HepG2 (cell line): ENCODE measurements around the gene SLC25A25. TPM values are rescaled to one million over a fixed set of nuclear protein-coding genes. Genes with fewer than 3 reads are reported as not detected.

Source experiments
- ARID2 ChIP-seq: sonication (generic); formaldehyde crosslinking; IDR thresholded peaks from 2 replicates; pipeline ENCODE4 v1.8.1; 2022; ENCODE audit warnings: mild to moderate bottlenecking, missing genetic modification reagents, borderline replicate concordance
- CC2D1A ChIP-seq: sonication (generic); formaldehyde crosslinking; IDR thresholded peaks from 2 replicates; pipeline ENCODE4 v1.8.1; 2023; ENCODE audit warnings: mild to moderate bottlenecking, missing genetic modification reagents
- ETV6 ChIP-seq: sonication (generic); formaldehyde crosslinking; conservative IDR thresholded peaks from 2 replicates; pipeline ENCODE4 v1.4.0; 2020; ENCODE audit warnings: missing genetic modification reagents
- SRSF4 ChIP-seq: fragments of 200-400 bp; formaldehyde crosslinking; IDR thresholded peaks from one replicate; pipeline ENCODE4 v1.6.1; 2018; ENCODE audit warnings: mild to moderate bottlenecking, low read depth, low read length, moderate library complexity; ENCODE audit not compliant: poor library complexity, severe bottlenecking
- STAT5B ChIP-seq: sonication (generic); formaldehyde crosslinking; IDR thresholded peaks from 2 replicates; pipeline ENCODE4 v1.4.0; 2020; ENCODE audit warnings: missing genetic modification reagents
- WIZ ChIP-seq: sonication (generic); formaldehyde crosslinking; IDR thresholded peaks from 2 replicates; pipeline ENCODE4 v1.5.1; 2020; ENCODE audit warnings: mild to moderate bottlenecking, missing genetic modification reagents
- ZFY ChIP-seq: sonication (generic); formaldehyde crosslinking; IDR thresholded peaks from 2 replicates; pipeline ENCODE4 v1.4.0; 2020; ENCODE audit warnings: missing genetic modification reagents
- ZFYVE20 ChIP-seq: sonication (generic); formaldehyde crosslinking; IDR thresholded peaks from 2 replicates; pipeline ENCODE4 v1.8.0; 2023; ENCODE audit warnings: low read depth, mild to moderate bottlenecking, moderate library complexity, missing genetic modification reagents, borderline replicate concordance
- ZNF207 ChIP-seq: fragments of 450-650 bp; IDR thresholded peaks from 2 replicates; pipeline ENCODE4 v1.6.1; 2016; ENCODE audit warnings: antibody characterized with exemption, borderline replicate concordance
- ZNF225 ChIP-seq: sonication (generic); formaldehyde crosslinking; IDR thresholded peaks from 2 replicates; pipeline ENCODE4 v1.4.0; 2020; ENCODE audit warnings: mild to moderate bottlenecking, missing genetic modification reagents
- ZNF232 ChIP-seq: sonication (generic); formaldehyde crosslinking; IDR thresholded peaks from 2 replicates; pipeline ENCODE4 v1.4.0; 2020; ENCODE audit warnings: missing genetic modification reagents, borderline replicate concordance
- ZNF501 ChIP-seq: sonication (generic); formaldehyde crosslinking; IDR thresholded peaks from 2 replicates; pipeline ENCODE4 v1.5.1; 2020; ENCODE audit warnings: mild to moderate bottlenecking, moderate library complexity, missing genetic modification reagents
- ZNF567 ChIP-seq: sonication (generic); formaldehyde crosslinking; IDR thresholded peaks from 2 replicates; pipeline ENCODE4 v1.8.1; 2023; ENCODE audit warnings: mild to moderate bottlenecking, missing genetic modification reagents, borderline replicate concordance
- ZNF672 ChIP-seq: sonication (generic); formaldehyde crosslinking; IDR thresholded peaks from 2 replicates; pipeline ENCODE4 v1.8.1; 2022; ENCODE audit warnings: missing genetic modification reagents
- ZNF674 ChIP-seq: sonication (generic); formaldehyde crosslinking; IDR thresholded peaks from 2 replicates; pipeline ENCODE4 v1.5.0; 2020; ENCODE audit warnings: low read depth, mild to moderate bottlenecking, missing genetic modification reagents
- ZNF720 ChIP-seq: sonication (generic); formaldehyde crosslinking; IDR thresholded peaks from 2 replicates; pipeline ENCODE4 v1.4.0; 2020; ENCODE audit warnings: missing genetic modification reagents
- ZSCAN30 ChIP-seq: sonication (generic); formaldehyde crosslinking; IDR thresholded peaks from 2 replicates; pipeline ENCODE4 v1.5.0; 2020; ENCODE audit warnings: mild to moderate bottlenecking, missing genetic modification reagents
- polyA plus RNA-seq, 8 experiments: library from polyadenylated mRNA; depleted of rRNA in 3 of 8; stranded (reverse) in 7 of 8; unstranded in 1 of 8; fragments of >200 nt; fragmentation: Illumina TruSeq in 4 of 8; extraction: Trizol in 4 of 8; gene quantifications; 2 replicates each; pipeline versions ENCODE4 v1.2.1 to v1.2.3, GENCODE V29; 2011 to 2016; ENCODE audit warnings: low read depth in 4 of 8, missing spikeins in 1 of 8, mixed read lengths in 1 of 8; ENCODE audit not compliant: insufficient read depth in 1 of 8
- total RNA-seq, 5 experiments: library from RNA; depleted of rRNA; stranded (reverse); fragments of >200 nt; fragmentation: Illumina TruSeq; extraction: Trizol; gene quantifications; 2 replicates each; pipeline ENCODE4 v1.2.3, GENCODE V29; 2016; ENCODE audit warnings: low read depth in 1 of 5
- TF ChIP-seq, protein P1 (sequence below): IDR thresholded peaks from 2 replicates; pipeline ENCODE4 v1.6.1; 2016
- TF ChIP-seq, protein P2 (sequence below): sonication (generic); formaldehyde crosslinking; IDR thresholded peaks from 2 replicates; pipeline ENCODE4 v1.4.0; 2020; ENCODE audit warnings: mild to moderate bottlenecking, missing genetic modification reagents
- TF ChIP-seq, protein P3 (sequence below): IDR thresholded peaks from 2 replicates; pipeline ENCODE4 v1.6.1; 2016; ENCODE audit warnings: low read depth, borderline replicate concordance
- TF ChIP-seq, protein P4 (sequence below): sonication (generic); formaldehyde crosslinking; IDR thresholded peaks from 2 replicates; pipeline ENCODE4 v1.4.0; 2020; ENCODE audit warnings: missing genetic modification reagents, mild to moderate bottlenecking, borderline replicate concordance
- TF ChIP-seq, protein P5 (sequence below): sonication (generic); formaldehyde crosslinking; IDR thresholded peaks from 2 replicates; pipeline ENCODE4 v1.5.0; 2020; ENCODE audit warnings: mild to moderate bottlenecking, missing genetic modification reagents

The SLC25A25 gene
- total and polyA plus RNA-seq, 2 of the 13 experiments (the other 11 are each of a cell fraction or from before 2014, with no cell fraction given) = 10.5 to 24.8 TPM

DNA sequence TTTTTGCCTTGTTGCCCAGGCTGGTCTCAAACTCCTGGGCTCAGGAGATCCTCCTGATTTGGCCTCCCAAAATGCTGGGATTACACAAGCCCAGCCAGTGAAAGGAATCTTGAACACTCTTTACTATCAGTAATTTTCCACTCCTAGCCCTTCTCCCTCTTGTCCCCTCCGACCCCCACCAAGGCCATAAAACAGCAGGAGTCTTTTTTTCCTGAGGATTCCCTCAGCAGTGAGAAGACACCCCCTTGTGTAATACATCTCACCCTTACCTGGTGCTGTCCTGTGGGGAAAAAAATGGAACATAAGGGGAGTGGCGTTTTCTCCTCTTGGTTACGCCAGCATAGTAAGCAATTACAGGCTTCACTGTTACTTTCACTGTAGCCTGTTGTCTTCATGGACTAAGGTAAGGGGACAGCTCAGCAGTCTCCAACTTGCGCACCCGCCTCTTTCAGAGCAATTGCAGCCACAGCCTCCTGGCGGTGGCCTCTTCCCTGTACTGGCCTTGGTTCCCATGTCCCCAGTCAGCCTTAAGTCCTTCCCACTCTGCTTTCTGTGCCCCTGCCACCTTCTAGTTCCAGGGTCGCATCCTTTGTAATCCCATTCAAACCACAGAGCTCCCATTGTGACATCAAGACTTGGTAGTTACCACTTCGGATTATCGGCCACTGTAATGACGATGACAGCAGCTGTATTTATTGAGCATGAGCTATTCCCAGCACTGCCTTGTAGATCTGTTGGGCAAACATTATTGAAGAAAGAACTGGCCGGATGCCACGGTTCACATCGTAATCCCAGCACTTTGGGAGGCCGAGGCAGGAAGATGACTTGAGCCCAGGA is 10.9 kb upstream of the SLC25A25 start (continued):
- TF ChIP-seq ZNF501 (CRISPR knock-in tag) = peak; percentile 55
- TF ChIP-seq ZNF672 (CRISPR knock-in tag) = no peak
- TF ChIP-seq, protein P1, sequence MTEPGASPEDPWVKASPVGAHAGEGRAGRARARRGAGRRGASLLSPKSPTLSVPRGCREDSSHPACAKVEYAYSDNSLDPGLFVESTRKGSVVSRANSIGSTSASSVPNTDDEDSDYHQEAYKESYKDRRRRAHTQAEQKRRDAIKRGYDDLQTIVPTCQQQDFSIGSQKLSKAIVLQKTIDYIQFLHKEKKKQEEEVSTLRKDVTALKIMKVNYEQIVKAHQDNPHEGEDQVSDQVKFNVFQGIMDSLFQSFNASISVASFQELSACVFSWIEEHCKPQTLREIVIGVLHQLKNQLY (CRISPR knock-in tag) = no peak
- TF ChIP-seq STAT5B (CRISPR knock-in tag) = no peak
- TF ChIP-seq ZSCAN30 = no peak
- TF ChIP-seq, protein P2, sequence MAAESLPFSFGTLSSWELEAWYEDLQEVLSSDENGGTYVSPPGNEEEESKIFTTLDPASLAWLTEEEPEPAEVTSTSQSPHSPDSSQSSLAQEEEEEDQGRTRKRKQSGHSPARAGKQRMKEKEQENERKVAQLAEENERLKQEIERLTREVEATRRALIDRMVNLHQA (CRISPR knock-in tag) = no peak
- TF ChIP-seq, protein P3, sequence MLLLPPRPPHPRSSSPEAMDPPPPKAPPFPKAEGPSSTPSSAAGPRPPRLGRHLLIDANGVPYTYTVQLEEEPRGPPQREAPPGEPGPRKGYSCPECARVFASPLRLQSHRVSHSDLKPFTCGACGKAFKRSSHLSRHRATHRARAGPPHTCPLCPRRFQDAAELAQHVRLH (CRISPR knock-in tag) = no peak
- TF ChIP-seq WIZ (CRISPR knock-in tag) = no peak
- no peak for TF ChIP-seq ZNF720 (CRISPR knock-in tag)
- no peak for TF ChIP-seq SRSF4
- no peak for TF ChIP-seq ZNF232 (CRISPR knock-in tag)
- no peak for TF ChIP-seq ETV6 (CRISPR knock-in tag)
- TF ChIP-seq ZNF207 = no peak
- TF ChIP-seq, protein P4, sequence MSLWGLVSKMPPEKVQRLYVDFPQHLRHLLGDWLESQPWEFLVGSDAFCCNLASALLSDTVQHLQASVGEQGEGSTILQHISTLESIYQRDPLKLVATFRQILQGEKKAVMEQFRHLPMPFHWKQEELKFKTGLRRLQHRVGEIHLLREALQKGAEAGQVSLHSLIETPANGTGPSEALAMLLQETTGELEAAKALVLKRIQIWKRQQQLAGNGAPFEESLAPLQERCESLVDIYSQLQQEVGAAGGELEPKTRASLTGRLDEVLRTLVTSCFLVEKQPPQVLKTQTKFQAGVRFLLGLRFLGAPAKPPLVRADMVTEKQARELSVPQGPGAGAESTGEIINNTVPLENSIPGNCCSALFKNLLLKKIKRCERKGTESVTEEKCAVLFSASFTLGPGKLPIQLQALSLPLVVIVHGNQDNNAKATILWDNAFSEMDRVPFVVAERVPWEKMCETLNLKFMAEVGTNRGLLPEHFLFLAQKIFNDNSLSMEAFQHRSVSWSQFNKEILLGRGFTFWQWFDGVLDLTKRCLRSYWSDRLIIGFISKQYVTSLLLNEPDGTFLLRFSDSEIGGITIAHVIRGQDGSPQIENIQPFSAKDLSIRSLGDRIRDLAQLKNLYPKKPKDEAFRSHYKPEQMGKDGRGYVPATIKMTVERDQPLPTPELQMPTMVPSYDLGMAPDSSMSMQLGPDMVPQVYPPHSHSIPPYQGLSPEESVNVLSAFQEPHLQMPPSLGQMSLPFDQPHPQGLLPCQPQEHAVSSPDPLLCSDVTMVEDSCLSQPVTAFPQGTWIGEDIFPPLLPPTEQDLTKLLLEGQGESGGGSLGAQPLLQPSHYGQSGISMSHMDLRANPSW (CRISPR knock-in tag) = no peak
- TF ChIP-seq ZNF567 (CRISPR knock-in tag) = peak; percentile 49
- TF ChIP-seq ZFY (CRISPR knock-in tag) = no peak; the same call in 1 of the 2 replicates
- TF ChIP-seq, protein P5, sequence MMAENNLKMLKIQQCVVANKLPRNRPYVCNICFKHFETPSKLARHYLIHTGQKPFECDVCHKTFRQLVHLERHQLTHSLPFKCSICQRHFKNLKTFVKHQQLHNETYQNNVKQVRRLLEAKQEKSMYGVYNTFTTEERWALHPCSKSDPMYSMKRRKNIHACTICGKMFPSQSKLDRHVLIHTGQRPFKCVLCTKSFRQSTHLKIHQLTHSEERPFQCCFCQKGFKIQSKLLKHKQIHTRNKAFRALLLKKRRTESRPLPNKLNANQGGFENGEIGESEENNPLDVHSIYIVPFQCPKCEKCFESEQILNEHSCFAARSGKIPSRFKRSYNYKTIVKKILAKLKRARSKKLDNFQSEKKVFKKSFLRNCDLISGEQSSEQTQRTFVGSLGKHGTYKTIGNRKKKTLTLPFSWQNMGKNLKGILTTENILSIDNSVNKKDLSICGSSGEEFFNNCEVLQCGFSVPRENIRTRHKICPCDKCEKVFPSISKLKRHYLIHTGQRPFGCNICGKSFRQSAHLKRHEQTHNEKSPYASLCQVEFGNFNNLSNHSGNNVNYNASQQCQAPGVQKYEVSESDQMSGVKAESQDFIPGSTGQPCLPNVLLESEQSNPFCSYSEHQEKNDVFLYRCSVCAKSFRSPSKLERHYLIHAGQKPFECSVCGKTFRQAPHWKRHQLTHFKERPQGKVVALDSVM (CRISPR knock-in tag) = peak; percentile 43
- TF ChIP-seq ZNF225 (CRISPR knock-in tag) = no peak
- TF ChIP-seq ARID2 (CRISPR knock-in tag) = no peak
- no peak for TF ChIP-seq CC2D1A (CRISPR knock-in tag)
- TF ChIP-seq ZFYVE20 (CRISPR knock-in tag) = no peak
- no peak for TF ChIP-seq ZNF674 (CRISPR knock-in tag)
